ENCODE measurements around the gene HEATR3. TPM values are rescaled to one million over a fixed set of nuclear protein-coding genes. Genes with fewer than 3 reads are reported as not detected.
A peak's percentile ranks its signal among the peaks of the same experiment; 100 is the strongest.

Gene HEATR3
- total RNA-seq = 10 to 100 TPM; 19.8 to 20.1 TPM

DNA sequence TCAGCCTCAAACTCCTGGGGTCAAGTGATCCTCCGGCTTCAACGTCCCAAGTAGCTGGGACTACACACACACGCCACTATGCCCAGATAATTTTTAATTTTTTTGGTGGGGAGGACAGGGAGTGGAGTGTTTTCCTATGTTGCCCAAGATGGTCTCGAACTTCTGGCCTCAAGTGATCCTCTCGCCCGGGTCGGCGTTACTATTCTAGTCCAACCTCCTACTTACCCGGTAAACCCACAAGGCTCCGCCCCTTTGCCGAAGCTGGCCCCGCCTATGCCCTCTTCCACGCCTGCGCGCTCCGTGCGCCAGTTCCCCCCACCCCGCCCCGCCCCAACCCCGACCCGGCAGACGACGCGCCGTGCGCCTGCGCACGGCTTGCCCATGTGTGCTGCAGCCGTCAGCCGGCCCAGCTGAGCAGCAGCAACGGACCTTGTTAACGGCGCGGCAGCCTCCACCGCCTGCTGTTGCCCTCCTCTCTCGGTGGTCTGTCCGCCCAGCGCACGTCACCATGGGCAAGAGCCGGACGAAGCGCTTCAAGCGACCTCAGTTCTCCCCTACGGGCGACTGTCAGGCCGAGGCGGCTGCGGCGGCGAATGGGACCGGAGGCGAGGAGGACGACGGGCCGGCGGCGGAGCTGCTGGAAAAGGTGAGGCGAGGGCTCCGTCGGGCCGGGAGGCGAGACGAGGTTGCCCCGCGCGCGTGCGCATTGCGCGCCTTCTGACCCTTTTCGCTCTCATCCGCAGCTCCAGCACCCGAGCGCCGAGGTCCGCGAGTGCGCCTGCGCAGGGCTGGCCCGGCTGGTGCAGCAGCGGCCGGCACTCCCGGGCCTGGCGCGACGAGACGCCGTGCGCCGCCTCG lies at the start of gene HEATR3:
TSS of gene HEATR3 (plus strand) at position 347 of the 858 bp plus-strand sequence. CDS start at position 509, 162 bp downstream.
- Mint-ChIP-seq H3K27ac (peak within 1 kb of the TSS; percentile 93), H3K27me3 (no peaks in the 10 kb centered on the region), H3K9me3 (no peaks in the 10 kb centered on the region), H3K4me3 (peak within 1 kb of the TSS; percentile 95), H3K36me3 (peaks cover 14% of the 10 kb centered on the region), H3K4me1 (peaks cover 25% of the 10 kb centered on the region)
- ATAC-seq (ENCODE audit: low read depth) (peak; percentile 89), DNase-seq (peak; percentile 97)
- POLR2A ChIA-PET = interaction anchor here (0.8 to 3.1 kb wide), 12 partner anchors 12 to 740 kb away, joined by 3 to 20 read pairs (median 4); partner anchors contain the start of gene CNEP1R1

- DNase-seq = no peak
- ATAC-seq (ENCODE audit: low read depth) = no peak
- Mint-ChIP-seq H3K36me3 (no peaks in the 10 kb centered on the region), H3K4me1 (no peaks in the 10 kb centered on the region), H3K4me3 (no peak overlapping the region), H3K9me3 (no peaks in the 10 kb centered on the region), H3K27ac (no peak overlapping the region), H3K27me3 (no peaks in the 10 kb centered on the region)
- POLR2A ChIA-PET = no interaction called here
Measured at GRCh38 chr16:50017553-50017952, 48.2 kb upstream of the HEATR3 start.

DNA sequence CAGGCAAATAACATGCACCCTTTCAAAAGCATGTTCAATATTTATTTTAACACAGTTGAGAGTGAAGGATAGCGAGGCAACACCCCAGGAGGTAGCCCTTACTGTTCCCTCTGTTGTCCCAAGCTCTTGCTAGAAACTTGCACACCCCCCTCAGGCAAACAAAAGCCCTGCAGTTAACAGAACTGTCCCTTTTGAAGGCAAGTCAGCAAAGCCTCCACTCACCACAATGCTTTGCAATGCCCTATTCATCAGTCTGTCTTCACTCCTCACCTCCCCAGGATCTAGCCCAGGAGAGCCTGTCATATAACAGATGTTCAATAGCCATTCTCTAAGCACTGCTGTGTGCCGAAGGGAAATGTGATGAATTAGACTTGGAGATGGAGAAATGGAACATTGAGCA lies 44.2 kb upstream of the HEATR3 start:
- POLR2A ChIA-PET = no interaction called here
- Mint-ChIP-seq H3K9me3 (no peaks in the 10 kb centered on the region), H3K4me1 (peaks cover 10% of the 10 kb centered on the region), H3K27me3 (peaks cover 2% of the 10 kb centered on the region), H3K36me3 (no peaks in the 10 kb centered on the region), H3K27ac (no peak overlapping the region), H3K4me3 (no peak overlapping the region)
- DNase-seq = no peak
- no peak for ATAC-seq (ENCODE audit: low read depth)

DNA sequence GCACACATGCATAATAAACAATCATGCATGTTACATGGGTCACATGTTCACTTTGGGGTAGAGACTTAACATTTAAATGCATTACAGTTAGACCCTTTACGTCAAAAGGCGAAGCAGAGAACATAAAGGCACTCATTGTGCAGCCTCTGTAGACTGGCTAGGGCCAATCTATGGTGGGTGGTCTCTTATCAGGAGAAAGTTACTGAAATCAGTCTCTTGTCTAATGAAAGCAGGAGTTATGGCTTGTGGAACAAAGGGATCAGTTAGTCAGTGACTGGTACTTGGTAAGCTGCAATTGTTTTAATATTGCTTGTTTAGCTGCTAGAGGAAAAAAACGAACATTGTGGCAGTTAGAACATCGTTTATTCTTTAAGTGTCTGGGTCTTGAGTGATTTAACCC lies 42.1 kb upstream of the HEATR3 start:
- Mint-ChIP-seq H3K27ac (no peak overlapping the region), H3K4me3 (no peak overlapping the region), H3K4me1 (peaks cover 13% of the 10 kb centered on the region), H3K27me3 (peaks cover 2% of the 10 kb centered on the region), H3K9me3 (no peaks in the 10 kb centered on the region), H3K36me3 (peaks cover 2% of the 10 kb centered on the region)
- ATAC-seq (ENCODE audit: low read depth) (no peak), DNase-seq (no peak)
- POLR2A ChIA-PET = interaction anchor here (1.3 kb wide), 1 partner anchor 39 kb away, joined by 3 read pairs; no protein-coding TSS in a partner anchor

- ATAC-seq (ENCODE audit: low read depth) (no peak), DNase-seq (no peak)
- peaks cover 2% of the 10 kb centered on the region for H3K36me3 Mint-ChIP-seq
- H3K27ac Mint-ChIP-seq = peak overlapping the region; percentile 92
- POLR2A ChIA-PET = interaction anchor here (0.8 to 2.2 kb wide), 4 partner anchors 14 to 172 kb away, joined by 3 to 17 read pairs (median 5); partner anchors contain the start of gene HEATR3
- H3K4me3 Mint-ChIP-seq = peak overlapping the region; percentile 96
- H3K9me3 Mint-ChIP-seq = no peaks in the 10 kb centered on the region
- peaks cover 14% of the 10 kb centered on the region for H3K4me1 Mint-ChIP-seq
- H3K27me3 Mint-ChIP-seq = peaks cover 2% of the 10 kb centered on the region
Measured at GRCh38 chr16:50024207-50024606, 41.6 kb upstream of the HEATR3 start.

GRCh38 chr16:50024684-50025536 lies 40.9 kb upstream of the HEATR3 start, which contains the start of gene CNEP1R1:
CNEP1R1 (plus strand) TSS chr16:50025225; CDS start chr16:50025316, 91 bp downstream.
- H3K4me1 Mint-ChIP-seq = peaks cover 15% of the 10 kb centered on the region
- peaks cover 2% of the 10 kb centered on the region for H3K36me3 Mint-ChIP-seq
- peaks cover 2% of the 10 kb centered on the region for H3K27me3 Mint-ChIP-seq
- H3K27ac Mint-ChIP-seq = peak within 1 kb of the TSS; percentile 92
- H3K4me3 Mint-ChIP-seq = peak within 1 kb of the TSS; percentile 96
- no peaks in the 10 kb centered on the region for H3K9me3 Mint-ChIP-seq
- POLR2A ChIA-PET = interaction anchor here (0.6 to 2.2 kb wide), 16 partner anchors 13 to 781 kb away, joined by 3 to 17 read pairs (median 4); partner anchors contain the start of gene HEATR3
- ATAC-seq (ENCODE audit: low read depth) = peak; percentile 99
- peak; percentile 92 for DNase-seq

DNA sequence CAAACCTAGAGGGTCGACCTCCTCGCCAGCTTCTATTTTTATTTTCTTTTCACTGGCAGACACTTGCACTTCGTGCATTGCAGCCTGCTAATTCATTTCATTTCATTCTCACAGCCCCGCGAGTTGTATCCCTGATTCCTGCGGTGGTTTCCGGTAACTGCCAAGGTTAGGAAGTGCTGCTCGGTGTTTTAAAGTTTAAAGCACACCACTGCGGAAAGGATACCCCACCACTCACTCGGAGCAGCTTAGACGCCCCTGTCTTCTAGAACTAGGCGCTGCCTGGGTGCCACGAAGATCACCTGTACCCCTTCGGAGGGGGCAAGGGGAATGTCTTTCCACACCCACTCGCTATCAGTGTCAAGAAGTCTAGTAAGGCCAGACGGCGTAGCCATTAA lies 40.2 kb upstream of the HEATR3 start:
- POLR2A ChIA-PET = interaction anchor here (0.7 to 2.2 kb wide), 12 partner anchors 13 to 781 kb away, joined by 3 to 17 read pairs (median 4); partner anchors contain the start of gene HEATR3
- peaks cover 2% of the 10 kb centered on the region for H3K27me3 Mint-ChIP-seq
- H3K27ac Mint-ChIP-seq = peak overlapping the region; percentile 87
- DNase-seq (peak; percentile 51), ATAC-seq (ENCODE audit: low read depth) (peak; percentile 21)
- H3K36me3 Mint-ChIP-seq = peaks cover 5% of the 10 kb centered on the region
- peak overlapping the region; percentile 96 for H3K4me3 Mint-ChIP-seq
- no peaks in the 10 kb centered on the region for H3K9me3 Mint-ChIP-seq
- H3K4me1 Mint-ChIP-seq = peaks cover 18% of the 10 kb centered on the region

- ATAC-seq (ENCODE audit: low read depth) = no peak
- Mint-ChIP-seq H3K4me1 (peaks cover 20% of the 10 kb centered on the region), H3K4me3 (no peak overlapping the region), H3K27ac (no peak overlapping the region), H3K9me3 (no peaks in the 10 kb centered on the region), H3K27me3 (peaks cover 2% of the 10 kb centered on the region), H3K36me3 (peaks cover 16% of the 10 kb centered on the region)
- POLR2A ChIA-PET = no interaction called here
- DNase-seq = no peak
Measured at GRCh38 chr16:50027829-50028228, 37.9 kb upstream of the HEATR3 start.

DNA sequence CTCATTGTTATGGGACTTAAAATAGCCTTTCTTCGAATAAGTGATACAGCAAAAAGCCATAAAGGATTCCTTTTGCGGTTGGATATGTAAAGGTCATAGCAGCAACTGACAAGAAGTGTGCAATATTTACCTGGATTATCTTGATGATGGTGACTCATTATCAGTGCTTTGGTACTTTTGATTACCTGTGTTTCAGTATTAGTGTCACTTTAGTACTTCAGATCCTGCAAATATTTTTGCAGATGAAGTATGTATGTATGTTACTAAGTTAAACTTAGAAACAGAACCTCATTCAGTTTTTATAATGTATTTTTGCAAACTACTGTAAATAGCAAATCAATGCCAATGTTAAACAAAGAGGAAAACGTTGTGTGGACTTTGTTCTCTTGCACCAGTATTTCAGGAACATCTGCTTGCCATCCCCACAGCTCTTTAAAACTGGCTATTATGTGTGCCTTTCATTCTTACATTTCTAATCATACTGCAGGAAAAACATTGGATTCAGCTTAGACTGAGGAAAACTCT lies 30.2 kb upstream of the HEATR3 start:
- POLR2A ChIA-PET = interaction anchor here (0.7 kb wide), 1 partner anchor 304 kb away, joined by 7 read pairs; no protein-coding TSS in a partner anchor
- Mint-ChIP-seq H3K27me3 (no peaks in the 10 kb centered on the region), H3K9me3 (no peaks in the 10 kb centered on the region), H3K4me1 (peaks cover 10% of the 10 kb centered on the region), H3K4me3 (no peak overlapping the region), H3K27ac (no peak overlapping the region), H3K36me3 (peaks cover 29% of the 10 kb centered on the region)
- no peak for ATAC-seq (ENCODE audit: low read depth)
- DNase-seq = no peak

DNA sequence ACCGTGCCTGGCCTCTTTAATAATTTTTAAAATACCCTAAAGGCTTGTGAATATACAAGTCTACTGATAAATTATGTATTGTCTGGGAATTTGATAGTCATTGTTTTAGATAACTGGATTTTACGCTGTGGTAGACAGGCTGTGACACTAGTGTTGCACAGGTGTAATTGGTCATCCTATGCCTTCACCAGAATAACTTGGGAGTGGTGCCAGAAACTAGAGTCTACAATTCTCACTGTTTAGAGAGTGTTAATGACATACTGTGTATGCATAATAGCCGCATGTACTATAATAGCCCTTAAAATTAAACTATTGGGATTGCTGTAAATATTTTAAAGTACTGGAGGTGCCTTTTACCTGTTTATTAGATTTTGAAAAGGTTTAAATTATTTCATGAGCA lies 29.3 kb upstream of the HEATR3 start:
- H3K27me3 Mint-ChIP-seq = no peaks in the 10 kb centered on the region
- H3K36me3 Mint-ChIP-seq = peaks cover 25% of the 10 kb centered on the region
- no peak overlapping the region for H3K4me3 Mint-ChIP-seq
- peaks cover 10% of the 10 kb centered on the region for H3K4me1 Mint-ChIP-seq
- no peaks in the 10 kb centered on the region for H3K9me3 Mint-ChIP-seq
- no peak for ATAC-seq (ENCODE audit: low read depth)
- H3K27ac Mint-ChIP-seq = no peak overlapping the region
- POLR2A ChIA-PET = no interaction called here
- no peak for DNase-seq

GRCh38 chr16:50037662-50038220 lies 28.0 kb upstream of the HEATR3 start:
- H3K36me3 Mint-ChIP-seq = peaks cover 19% of the 10 kb centered on the region
- DNase-seq (no peak), ATAC-seq (ENCODE audit: low read depth) (no peak)
- no peak overlapping the region for H3K27ac Mint-ChIP-seq
- H3K27me3 Mint-ChIP-seq = no peaks in the 10 kb centered on the region
- peaks cover 7% of the 10 kb centered on the region for H3K4me1 Mint-ChIP-seq
- POLR2A ChIA-PET = interaction anchor here (1.4 kb wide), 1 partner anchor 13 kb away, joined by 7 read pairs; the partner anchor contains the start of gene CNEP1R1
- no peak overlapping the region for H3K4me3 Mint-ChIP-seq
- no peaks in the 10 kb centered on the region for H3K9me3 Mint-ChIP-seq

DNA sequence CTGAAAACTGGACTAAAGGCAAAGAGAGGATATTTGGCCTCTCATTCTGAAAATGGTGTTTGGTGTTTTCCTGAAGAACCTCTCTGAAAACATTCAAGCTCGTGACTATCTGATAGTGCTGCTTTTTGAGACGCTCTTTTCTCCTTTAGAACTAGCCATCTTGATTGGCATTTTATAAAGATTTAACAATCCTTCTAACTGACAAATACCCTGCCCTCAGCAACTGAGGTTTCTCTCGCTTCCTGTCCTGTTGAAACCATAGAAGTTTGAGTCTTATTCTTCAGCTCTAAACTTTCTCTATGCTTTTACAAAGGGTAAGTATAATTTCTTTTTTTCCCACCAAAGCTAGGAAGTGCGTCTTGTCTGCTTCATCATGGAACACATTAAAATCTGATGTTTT lies 27.5 kb upstream of the HEATR3 start:
- DNase-seq (no peak), ATAC-seq (ENCODE audit: low read depth) (no peak)
- Mint-ChIP-seq H3K36me3 (peaks cover 16% of the 10 kb centered on the region), H3K4me1 (peaks cover 7% of the 10 kb centered on the region), H3K9me3 (no peaks in the 10 kb centered on the region), H3K27ac (peak overlapping the region; percentile 43), H3K27me3 (peaks cover 4% of the 10 kb centered on the region), H3K4me3 (no peak overlapping the region)
- POLR2A ChIA-PET = interaction anchor here (0.6 to 1.4 kb wide), 2 partner anchors 10 to 13 kb away, joined by 3 to 7 read pairs; partner anchors contain the start of gene CNEP1R1

Measured in activated naive CD8-positive, alpha-beta T cell treated with anti-CD3 and anti-CD28 coated beads, Interleukin-2, amount 10 ng/mL, durations not matched to agents 7 days and 5 days (primary cell).